ENCODE data around the gene TAF15.

DNA sequence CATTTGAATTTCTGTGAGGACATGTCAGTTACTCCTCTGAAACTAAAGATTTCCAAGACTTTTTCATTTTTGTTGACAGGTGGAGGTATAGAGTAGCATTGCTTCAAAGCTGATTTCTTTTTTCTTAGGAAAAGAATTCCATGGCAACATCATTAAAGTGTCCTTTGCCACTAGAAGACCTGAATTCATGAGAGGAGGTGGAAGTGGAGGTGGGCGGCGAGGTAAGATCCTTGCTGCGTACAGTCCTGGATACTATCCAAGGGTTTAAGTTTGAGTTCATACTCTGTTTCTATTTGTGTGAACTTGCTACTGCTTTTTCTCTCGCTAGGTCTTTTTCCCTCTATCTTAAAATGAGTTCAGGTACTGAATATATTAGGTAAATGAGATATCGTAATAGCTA, 33.0 kb downstream of the TAF15 start:
- TF ChIP-seq POLR2A (IDR thresholded peaks at IDR 0.05; ENCODE audit: low read depth, low read length) (no peak), POLR2AphosphoS5 (IDR thresholded peaks at IDR 0.05; ENCODE audit: low read depth, low read length) (no peak), TAF1 (IDR thresholded peaks at IDR 0.05; ENCODE audit: low read depth, low read length) (no peak), SPI1 (IDR thresholded peaks at IDR 0.05; ENCODE audit: low read depth, low read length) (no peak)

All from GM12891 (cell line).